ENCODE results near the gene SLC22A31. TPM values are rescaled to one million over a fixed set of nuclear protein-coding genes. Genes with fewer than 3 reads are reported as not detected.

Gene SLC22A31
- total RNA-seq, 4 donors from 2014 or later: 0.26 TPM; not detected in 3

DNA sequence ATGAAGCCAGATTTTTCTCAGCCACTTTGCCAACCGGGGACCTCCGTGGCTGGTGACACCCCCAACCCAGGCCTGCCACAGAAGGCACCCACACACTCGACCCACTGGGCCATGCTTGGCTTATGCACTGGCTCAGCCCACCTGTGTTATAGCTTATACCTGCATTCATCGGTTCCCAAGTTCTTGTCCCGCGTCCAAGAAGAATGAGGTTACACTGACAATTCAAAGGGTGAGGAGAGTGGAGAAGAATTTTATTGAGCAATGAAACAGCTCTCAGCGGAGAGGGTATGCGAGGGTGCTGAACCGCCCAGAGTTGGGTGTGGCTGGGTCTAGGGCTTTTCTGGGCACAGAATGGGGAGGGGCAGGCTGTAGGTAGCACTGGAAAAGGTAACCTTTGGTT is 51.0 kb downstream of the SLC22A31 start:
- intact Hi-C loops (cut with DNase I): no loop called here
- Histone ChIP-seq H3K4me1 (peaks cover 1 to 3% (median 2%) of the 10 kb centered on the region in 4 donors), H3K9me3 (no peaks in the 10 kb centered on the region), H3K36me3 (peaks cover 22 to 79% (median 65%) of the 10 kb centered on the region in 4 donors), H3K4me3 (no peak overlapping the region), H3K27me3 (no peaks in the 10 kb centered on the region), H3K27ac (replicated peaks in 1 of 4) (no peak overlapping the region)
- TF ChIP-seq, protein P1, sequence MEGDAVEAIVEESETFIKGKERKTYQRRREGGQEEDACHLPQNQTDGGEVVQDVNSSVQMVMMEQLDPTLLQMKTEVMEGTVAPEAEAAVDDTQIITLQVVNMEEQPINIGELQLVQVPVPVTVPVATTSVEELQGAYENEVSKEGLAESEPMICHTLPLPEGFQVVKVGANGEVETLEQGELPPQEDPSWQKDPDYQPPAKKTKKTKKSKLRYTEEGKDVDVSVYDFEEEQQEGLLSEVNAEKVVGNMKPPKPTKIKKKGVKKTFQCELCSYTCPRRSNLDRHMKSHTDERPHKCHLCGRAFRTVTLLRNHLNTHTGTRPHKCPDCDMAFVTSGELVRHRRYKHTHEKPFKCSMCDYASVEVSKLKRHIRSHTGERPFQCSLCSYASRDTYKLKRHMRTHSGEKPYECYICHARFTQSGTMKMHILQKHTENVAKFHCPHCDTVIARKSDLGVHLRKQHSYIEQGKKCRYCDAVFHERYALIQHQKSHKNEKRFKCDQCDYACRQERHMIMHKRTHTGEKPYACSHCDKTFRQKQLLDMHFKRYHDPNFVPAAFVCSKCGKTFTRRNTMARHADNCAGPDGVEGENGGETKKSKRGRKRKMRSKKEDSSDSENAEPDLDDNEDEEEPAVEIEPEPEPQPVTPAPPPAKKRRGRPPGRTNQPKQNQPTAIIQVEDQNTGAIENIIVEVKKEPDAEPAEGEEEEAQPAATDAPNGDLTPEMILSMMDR (IDR thresholded peaks at IDR 0.05): no peak
- TF ChIP-seq POLR2A (IDR thresholded peaks at IDR 0.05; ENCODE audit: low read depth) (no peak), EP300 (IDR thresholded peaks at IDR 0.05) (no peak), POLR2AphosphoS5 (IDR thresholded peaks at IDR 0.05) (no peak)
- no peak for DNase-seq (ENCODE audit: extremely low spot score)
- WGBS: 93% methylated on average over 9 of the region's 9 CpGs

DNA sequence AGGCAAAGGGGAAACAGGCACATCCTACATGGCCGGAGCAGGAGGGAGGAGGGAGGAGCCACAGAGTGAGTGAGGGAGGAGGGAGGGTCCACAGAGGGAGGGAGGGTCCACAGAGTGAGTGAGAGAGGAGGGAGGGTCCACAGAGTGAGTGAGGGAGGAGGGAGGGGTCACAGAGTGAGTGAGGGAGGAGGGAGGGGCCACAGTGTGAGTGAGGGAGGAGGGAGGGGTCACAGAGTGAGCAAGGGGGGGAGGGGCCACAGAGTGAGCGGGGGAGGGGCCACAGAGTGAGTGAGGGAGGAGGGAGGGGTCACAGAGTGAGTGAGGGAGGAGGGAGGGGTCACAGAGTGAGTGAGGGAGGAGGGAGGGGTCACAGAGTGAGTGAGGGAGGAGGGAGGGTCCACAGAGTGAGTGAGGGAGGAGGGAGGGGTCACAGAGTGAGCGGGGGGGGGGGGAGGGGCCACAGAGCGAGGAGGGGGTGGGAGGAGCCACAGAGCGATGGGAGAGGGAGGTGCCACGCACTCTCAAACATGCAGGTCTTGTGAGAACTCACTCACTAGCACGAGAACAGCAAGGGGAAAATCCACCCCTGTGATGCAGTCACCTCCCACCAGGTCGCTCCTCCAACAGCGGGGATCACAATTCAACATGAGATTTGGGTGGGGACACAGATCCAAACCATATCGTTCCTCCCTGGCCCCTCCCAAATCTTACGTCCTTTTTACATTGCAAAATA is 53.1 kb downstream of the SLC22A31 start:
- H3K27me3 ChIP-seq: no peaks in the 10 kb centered on the region
- no peak overlapping the region for H3K4me3 ChIP-seq
- no peaks in the 10 kb centered on the region for H3K4me1 ChIP-seq
- intact Hi-C loops (cut with DNase I): no loop called here
- no peak for DNase-seq (ENCODE audit: extremely low spot score)
- 89% methylated on average over 10 of the region's 11 CpGs for WGBS
- no peak overlapping the region for H3K27ac ChIP-seq (replicated peaks in 1 of 4)
- H3K36me3 ChIP-seq: peaks cover 22 to 95% (median 78%) of the 10 kb centered on the region in 4 donors
- TF ChIP-seq EP300 (IDR thresholded peaks at IDR 0.05): no peak
- no peak for TF ChIP-seq POLR2AphosphoS5 (IDR thresholded peaks at IDR 0.05)
- TF ChIP-seq, protein P1 (IDR thresholded peaks at IDR 0.05): no peak
- TF ChIP-seq POLR2A (IDR thresholded peaks at IDR 0.05; ENCODE audit: low read depth): no peak
- no peaks in the 10 kb centered on the region for H3K9me3 ChIP-seq

DNA sequence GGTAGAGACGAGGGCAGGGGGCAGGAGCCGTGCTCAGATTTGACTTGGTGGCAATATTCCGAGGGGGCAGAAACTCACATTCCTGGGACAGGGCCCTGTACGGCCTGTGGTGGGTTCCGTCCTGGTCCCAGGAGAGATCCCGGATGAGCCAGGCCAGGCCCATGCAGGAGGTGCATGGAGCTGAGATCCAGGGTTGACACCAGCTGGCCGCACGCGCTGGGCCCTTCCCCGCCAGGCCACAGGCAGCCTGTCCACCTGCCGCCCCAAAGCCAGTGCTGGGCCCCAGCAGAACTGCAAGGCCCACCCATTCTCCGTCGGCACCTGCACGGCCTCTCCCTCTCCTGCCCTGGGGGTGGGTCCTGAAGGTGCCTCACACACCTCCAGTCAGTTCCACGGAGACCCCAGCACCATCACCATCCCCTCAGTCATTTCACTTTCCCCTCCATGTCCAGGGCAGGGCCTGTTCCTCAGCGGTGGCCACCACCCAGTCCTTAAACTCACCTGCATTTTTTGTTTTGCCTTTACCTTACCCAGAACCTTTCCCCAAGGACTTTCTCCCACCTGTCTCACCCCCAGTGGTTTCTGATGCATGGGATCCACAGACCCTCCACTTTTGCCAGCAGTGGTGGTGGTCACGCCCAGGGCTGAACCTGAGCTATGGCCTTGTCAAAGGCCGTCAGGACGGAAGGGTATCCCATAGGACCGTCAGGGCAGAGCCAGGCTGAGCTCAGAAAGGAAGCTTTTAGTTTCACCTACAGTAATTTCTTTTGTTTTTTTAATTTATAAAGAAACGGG is 53.9 kb downstream of the SLC22A31 start:
- intact Hi-C loops (cut with DNase I): no loop called here
- H3K36me3 ChIP-seq: peaks cover 29 to 95% (median 80%) of the 10 kb centered on the region in 4 donors
- H3K27me3 ChIP-seq: no peaks in the 10 kb centered on the region
- no peak overlapping the region for H3K4me3 ChIP-seq
- no peak overlapping the region for H3K27ac ChIP-seq (replicated peaks in 1 of 4)
- H3K9me3 ChIP-seq: no peaks in the 10 kb centered on the region
- H3K4me1 ChIP-seq: no peaks in the 10 kb centered on the region
- DNase-seq (ENCODE audit: extremely low spot score): no peak
- WGBS: 99% methylated on average over 19 of the region's 21 CpGs
- TF ChIP-seq EP300 (IDR thresholded peaks at IDR 0.05): no peak

Other genes with a start within 250 kb of the SLC22A31 start
- gene CBFA2T3, start 223.3 kb downstream of the SLC22A31 start, total RNA-seq: 10 to 100 TPM in 1 of 4 donors, 1 to 10 TPM in 3; 2.0 to 10.4 (median 3.5) TPM
- gene ACSF3, start 106.7 kb downstream of the SLC22A31 start, total RNA-seq: 10 to 100 TPM; 23.5 to 29.8 (median 27.2) TPM
- gene CDH15, start 28.8 kb downstream of the SLC22A31 start, total RNA-seq: under 1 TPM in 3 of 4 donors, not detected in 1; under 0.01 to 0.17 (median 0.13) TPM
- 10 to 100 TPM; 11.2 to 17.2 (median 13.9) TPM for gene ZNF778, start 17.2 kb upstream of the SLC22A31 start, total RNA-seq

Measured in esophagus muscularis mucosa (tissue), 4 donors.